AG04449 (cell line): ENCODE measurements around the gene TACR1.

ENCODE experiments used
- CTCF ChIA-PET: fragments of 350-600 bp; formaldehyde crosslinking; extraction: SDS; loops from one replicate; lab custom pipeline; 2021; ENCODE audit warnings: antibody characterized with exemption; lab: Yijun Ruan, JAX
- POLR2A ChIA-PET: fragments of 400-600, 350-600 bp; formaldehyde crosslinking; extraction: SDS; loops from one replicate; lab custom pipeline; 2020; ENCODE audit warnings: antibody characterized with exemption, inconsistent platforms; lab: Yijun Ruan, JAX
- DNase-seq: peaks from one replicate; pipeline ENCODE4 v3.0.0-alpha.2; 2010; ENCODE audit warnings: low read depth, low spot score
- H3K4me3 ChIP-seq: 2 replicates; pipeline ENCODE4 v1.5.1; 2011; ENCODE audit warnings: low read depth, mild to moderate bottlenecking, control low read depth, low read length
- CTCF ChIP-seq: IDR thresholded peaks from one replicate; pipeline ENCODE4 v1.5.1; 2011; ENCODE audit warnings: mild to moderate bottlenecking, moderate library complexity, low read length, control low read depth, inconsistent platforms; ENCODE audit not compliant: insufficient read depth; ENCODE audit errors: missing control alignments

The TACR1 gene

GRCh38 chr2:75237296-75237695, 38.0 kb upstream of the TACR1 start:
- POLR2A ChIA-PET = no interaction called here
- no peak for TF ChIP-seq CTCF
- no peak for DNase-seq
- CTCF ChIA-PET = interaction anchor here (1.1 kb wide), 1 partner anchor 38 kb away, joined by 3 read pairs; the partner anchor contains the start of gene TACR1
- no peak overlapping the region for H3K4me3 ChIP-seq

GRCh38 chr2:75233965-75234364, 34.6 kb upstream of the TACR1 start:
- DNase-seq = no peak
- ChIA-PET CTCF (interaction anchor here (1.2 kb wide), 1 partner anchor 34 kb away, joined by 4 read pairs; the partner anchor contains the start of gene TACR1), POLR2A (no interaction called here)
- H3K4me3 ChIP-seq = no peak overlapping the region
- no peak for TF ChIP-seq CTCF

- POLR2A ChIA-PET = no interaction called here
- DNase-seq = no peak
- H3K4me3 ChIP-seq = no peak overlapping the region
- CTCF ChIA-PET = no interaction called here
- TF ChIP-seq CTCF = no peak
Measured at GRCh38 chr2:75226617-75227016, 27.3 kb upstream of the TACR1 start.

GRCh38 chr2:75226099-75226498, 26.8 kb upstream of the TACR1 start:
- CTCF ChIA-PET = no interaction called here
- no peak for DNase-seq
- POLR2A ChIA-PET = no interaction called here
- TF ChIP-seq CTCF = no peak
- H3K4me3 ChIP-seq = no peak overlapping the region

- TF ChIP-seq CTCF = no peak
- DNase-seq = no peak
- CTCF ChIA-PET = no interaction called here
- H3K4me3 ChIP-seq = no peak overlapping the region
- POLR2A ChIA-PET = no interaction called here
Measured at GRCh38 chr2:75224636-75225094, 25.3 kb upstream of the TACR1 start.

GRCh38 chr2:75222527-75222926, 23.2 kb upstream of the TACR1 start:
- CTCF ChIA-PET = interaction anchor here (0.9 to 2.5 kb wide), 2 partner anchors 23 to 65 kb away, joined by 3 to 7 read pairs; partner anchors contain the start of gene TACR1
- TF ChIP-seq CTCF = no peak
- POLR2A ChIA-PET = no interaction called here
- no peak overlapping the region for H3K4me3 ChIP-seq
- no peak for DNase-seq
